Gastroesophageal sphincter (tissue), 4 donors: ENCODE data around the gene SLC12A6. TPM values are rescaled to one million over a fixed set of nuclear protein-coding genes. Genes with fewer than 3 reads are reported as not detected.

Source experiments
- ATAC-seq: fragments of 150-250 bp; one replicate; pipeline ENCODE4 v1.9.1; 2016; ENCODE audit warnings: mild to moderate bottlenecking, moderate library complexity
- H3K27ac ChIP-seq, 4 donors: fragments of 200-600 bp; sonication (generic) in 3 of 4; 1 replicate in 3 of 4; 2 replicates in 1 of 4; pipeline ENCODE4 v1.5.1; 2016 to 2019
- H3K27me3 ChIP-seq: fragments of 200-600 bp; sonication (generic); one replicate; pipeline ENCODE4 v1.5.1; 2019
- H3K36me3 ChIP-seq, 2 donors: fragments of 200-600 bp; sonication (generic); one replicate each; pipeline ENCODE4 v1.5.1; 2019; ENCODE audit warnings: control low read depth in 1 of 2
- H3K4me1 ChIP-seq, 3 donors: fragments of 200-600 bp; sonication (generic); 1 replicate in 2 of 3; 2 replicates in 1 of 3; pipeline ENCODE4 v1.5.1; 2016 to 2019; ENCODE audit warnings: control low read depth in 2 of 3
- H3K4me3 ChIP-seq, 2 donors: fragments of 200-600 bp; sonication (generic); one replicate each; pipeline ENCODE4 v1.5.1; 2019; ENCODE audit warnings: mild to moderate bottlenecking in 1 of 2, moderate library complexity in 1 of 2
- H3K9me3 ChIP-seq, 3 donors: fragments of 200-600 bp; sonication (generic); one replicate each; pipeline ENCODE4 v1.5.1; 2017 to 2019; ENCODE audit warnings: control low read depth in 2 of 3
- CTCF ChIP-seq, 4 experiments: fragments of 200-600 bp in 2 of 4; fragments of 450-650 bp in 2 of 4; sonication (generic) in 1 of 4; IDR thresholded peaks; one replicate each; pipeline ENCODE4 v1.5.1; 2017 to 2019; ENCODE audit warnings: antibody characterized with exemption in 4 of 4, mild to moderate bottlenecking in 2 of 4, moderate library complexity in 2 of 4
- EP300 ChIP-seq: sonication (generic); formaldehyde crosslinking; IDR thresholded peaks from one replicate; pipeline ENCODE4 v1.6.1; 2017; ENCODE audit warnings: antibody characterized with exemption, mild to moderate bottlenecking
- POLR2A ChIP-seq, 2 donors: fragments of 450-650 bp; IDR thresholded peaks; one replicate each; pipeline ENCODE4 v1.6.1; 2017; ENCODE audit warnings: antibody characterized with exemption in 2 of 2, mild to moderate bottlenecking in 2 of 2, moderate library complexity in 1 of 2
- POLR2AphosphoS5 ChIP-seq: sonication (generic); formaldehyde crosslinking; IDR thresholded peaks from one replicate; pipeline ENCODE4 v1.6.1; 2017; ENCODE audit warnings: antibody characterized with exemption
- WGBS, 2 donors: methylation state at CpG; one replicate each; pipeline ENCODE4 v1.1.5; 2018; ENCODE audit warnings: low coverage in 1 of 2; 5-methylcytosine and 5-hydroxymethylcytosine counted together
- total RNA-seq, 4 donors: library from RNA; depleted of rRNA; stranded (reverse); fragments of >200 nt; gene quantifications; one replicate each; pipeline ENCODE4 v1.1.0, GENCODE V29; 2016

The SLC12A6 gene
- total RNA-seq, 4 donors from 2014 or later, result 12.0 to 19.0 (median 15.7) TPM

DNA sequence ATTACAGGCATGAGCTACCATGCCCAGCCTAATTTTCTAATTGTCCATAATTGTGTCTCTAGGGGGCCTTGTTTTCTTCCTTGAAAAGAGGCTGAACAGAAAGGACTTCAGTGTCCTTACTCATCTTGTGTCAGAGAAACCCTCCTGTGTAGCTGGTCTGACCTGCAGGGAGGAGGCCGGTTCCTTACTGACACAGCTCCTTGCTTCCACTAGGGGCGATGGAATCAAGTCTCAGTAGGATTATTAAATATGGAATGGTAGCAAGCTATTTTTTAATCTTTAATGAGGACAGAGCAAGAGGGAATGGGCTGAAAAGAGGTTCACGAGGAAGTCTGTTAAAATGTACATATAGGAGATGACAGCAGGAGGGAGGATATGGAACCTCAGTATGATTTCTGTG, 20.8 kb upstream of the SLC12A6 start:
- WGBS, 2 donors, result 53 to 59% methylated on average over 2 to 3 of the region's 3 CpGs
- no peaks in the 10 kb centered on the region for H3K4me1 ChIP-seq
- no peak for ATAC-seq
- no peak overlapping the region for H3K4me3 ChIP-seq
- no peak for TF ChIP-seq EP300
- no peak for TF ChIP-seq POLR2A (IDR thresholded peaks at IDR 0.05)
- TF ChIP-seq CTCF (IDR thresholded peaks at IDR 0.05), result no peak
- TF ChIP-seq POLR2AphosphoS5, result no peak
- no peaks in the 10 kb centered on the region for H3K9me3 ChIP-seq
- H3K36me3 ChIP-seq, result peaks cover 0 to 88% of the 10 kb centered on the region in 2 donors
- H3K27ac ChIP-seq, result no peak overlapping the region
- no peaks in the 10 kb centered on the region for H3K27me3 ChIP-seq

DNA sequence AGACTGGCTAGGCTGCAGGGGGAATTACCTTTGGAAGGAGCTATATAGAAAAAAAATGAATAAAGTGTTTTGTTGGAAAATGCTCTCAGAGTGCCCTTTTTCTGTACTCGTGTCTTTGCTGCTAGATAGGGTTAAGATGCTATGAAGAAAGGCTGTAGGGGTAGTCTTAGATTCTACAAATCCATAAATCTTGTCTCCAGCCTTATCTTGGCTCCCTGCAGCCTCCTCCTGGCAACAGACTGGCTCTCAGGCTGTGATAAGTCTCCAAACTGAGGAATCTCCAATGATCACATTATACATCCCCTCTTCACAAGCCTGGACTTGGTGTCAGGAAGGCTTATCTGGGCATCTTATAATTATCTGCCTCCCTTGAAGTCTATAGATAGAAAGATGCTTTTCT, 20.1 kb upstream of the SLC12A6 start:
- Histone ChIP-seq H3K27ac (no peak overlapping the region), H3K4me3 (no peak overlapping the region), H3K4me1 (no peaks in the 10 kb centered on the region), H3K36me3 (peaks cover 0 to 80% of the 10 kb centered on the region in 2 donors), H3K27me3 (no peaks in the 10 kb centered on the region), H3K9me3 (no peaks in the 10 kb centered on the region)
- TF ChIP-seq POLR2A (IDR thresholded peaks at IDR 0.05) (no peak), POLR2AphosphoS5 (no peak), CTCF (IDR thresholded peaks at IDR 0.05) (no peak), EP300 (no peak)
- no peak for ATAC-seq
- 83 to 92% methylated on average over 1 of the region's 1 CpG for WGBS, 2 donors

DNA sequence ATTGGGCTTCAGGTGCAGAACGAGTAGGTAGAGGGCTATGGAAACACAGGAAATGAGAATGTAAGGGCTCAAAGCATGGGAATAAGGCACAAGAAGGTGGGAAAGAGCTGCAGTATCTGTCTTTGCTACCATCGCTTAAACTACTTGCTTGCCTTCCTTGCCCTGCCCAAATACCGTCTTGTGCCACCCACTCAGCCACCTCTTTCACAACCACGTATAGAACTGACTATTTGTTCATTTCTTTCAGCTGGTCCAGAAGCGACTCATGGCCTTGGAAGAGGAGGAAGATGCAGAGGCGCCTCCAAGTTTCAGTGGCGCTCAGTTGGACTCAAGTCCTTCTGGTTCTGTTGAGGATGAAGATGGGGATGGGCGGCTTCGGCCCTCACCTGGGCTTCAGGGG, 17.7 kb upstream of the SLC12A6 start:
- ATAC-seq, result no peak
- peaks cover 0 to 60% of the 10 kb centered on the region in 2 donors for H3K36me3 ChIP-seq
- no peaks in the 10 kb centered on the region for H3K4me1 ChIP-seq
- H3K27me3 ChIP-seq, result no peaks in the 10 kb centered on the region
- H3K27ac ChIP-seq, result no peak overlapping the region
- no peak for TF ChIP-seq POLR2AphosphoS5
- no peak for TF ChIP-seq POLR2A (IDR thresholded peaks at IDR 0.05)
- no peak for TF ChIP-seq EP300
- no peak for TF ChIP-seq CTCF (IDR thresholded peaks at IDR 0.05)
- 76 to 87% methylated on average over 2 to 4 of the region's 9 CpGs for WGBS, 2 donors
- H3K9me3 ChIP-seq, result no peaks in the 10 kb centered on the region
- H3K4me3 ChIP-seq, result no peak overlapping the region

- WGBS, 2 donors, result 100% methylated on average over 5 of the region's 7 CpGs; no CpG with 5 or more reads in 1 of the 2 donors
- peaks cover 0 to 50% of the 10 kb centered on the region in 2 donors for H3K36me3 ChIP-seq
Observed at GRCh38 chr15:34354286-34354685, 16.7 kb upstream of the SLC12A6 start.

More at GRCh38 chr15:34354286-34354685, 16.7 kb upstream of the SLC12A6 start:
- no peak for TF ChIP-seq CTCF (IDR thresholded peaks at IDR 0.05)
- no peak for TF ChIP-seq POLR2AphosphoS5
- TF ChIP-seq POLR2A (IDR thresholded peaks at IDR 0.05), result no peak
- TF ChIP-seq EP300, result no peak
- Histone ChIP-seq H3K4me1 (no peaks in the 10 kb centered on the region), H3K4me3 (no peak overlapping the region), H3K9me3 (no peaks in the 10 kb centered on the region), H3K27ac (no peak overlapping the region), H3K27me3 (no peaks in the 10 kb centered on the region)
- ATAC-seq, result no peak
